Liver (tissue), 9 donors: ENCODE measurements around the gene VNN1. TPM values are rescaled to one million over a fixed set of nuclear protein-coding genes. Genes with fewer than 3 reads are reported as not detected.

Experiments used
- DNase-seq: peaks from one replicate; pipeline ENCODE4 v3.0.0-alpha.2; 2017; ENCODE audit warnings: low spot score
- H3K27ac ChIP-seq, 2 donors: one replicate each; pipeline ENCODE4 v1.7.0; 2013; ENCODE audit warnings: inconsistent platforms in 2 of 2, low read length in 2 of 2, control low read depth in 1 of 2, low read depth in 1 of 2, mild to moderate bottlenecking in 1 of 2
- H3K27me3 ChIP-seq, 4 donors: one replicate each; pipeline versions ENCODE4 v1.6.1 to v1.7.0; 2013; ENCODE audit warnings: low read length in 3 of 4, inconsistent platforms in 1 of 4, mild to moderate bottlenecking in 1 of 4, moderate library complexity in 1 of 4; ENCODE audit not compliant: control insufficient read depth in 4 of 4, insufficient read depth in 4 of 4
- H3K36me3 ChIP-seq, 4 donors: one replicate each; pipeline versions ENCODE4 v1.6.1 to v1.7.0; 2013; ENCODE audit warnings: low read length in 3 of 4, mild to moderate bottlenecking in 3 of 4, low read depth in 1 of 4, moderate library complexity in 1 of 4; ENCODE audit not compliant: control insufficient read depth in 4 of 4, insufficient read depth in 3 of 4
- H3K4me1 ChIP-seq, 4 donors: one replicate each; pipeline versions ENCODE4 v1.6.1 to v1.7.0; 2013; ENCODE audit warnings: low read length in 3 of 4, mild to moderate bottlenecking in 3 of 4, moderate library complexity in 1 of 4; ENCODE audit not compliant: control insufficient read depth in 4 of 4, insufficient read depth in 4 of 4
- H3K4me3 ChIP-seq, 3 donors: one replicate each; pipeline versions ENCODE4 v1.6.1 to v1.7.0; 2013; ENCODE audit warnings: low read length in 3 of 3, control low read depth in 1 of 3, low read depth in 1 of 3, mild to moderate bottlenecking in 1 of 3
- H3K9ac ChIP-seq, 2 donors: one replicate each; pipeline ENCODE4 v1.7.0; 2013; ENCODE audit warnings: low read length in 2 of 2, mild to moderate bottlenecking in 2 of 2, moderate library complexity in 2 of 2, control low read depth in 1 of 2, low read depth in 1 of 2
- H3K9me3 ChIP-seq, 4 donors: one replicate each; pipeline versions ENCODE4 v1.6.1 to v1.7.0; 2013; ENCODE audit warnings: low read length in 3 of 4; ENCODE audit not compliant: control insufficient read depth in 4 of 4
- ATF3 ChIP-seq: IDR thresholded peaks from 2 replicates; pipeline ENCODE4 v1.6.1; 2016; ENCODE audit warnings: antibody characterized with exemption
- EGR1 ChIP-seq, 2 donors: IDR thresholded peaks; 2 replicates each; pipeline ENCODE4 v1.6.1; 2016 to 2018; ENCODE audit warnings: antibody characterized with exemption in 2 of 2, low read depth in 2 of 2
- FOXA1 ChIP-seq: IDR thresholded peaks from 2 replicates; pipeline ENCODE4 v1.6.1; 2016; ENCODE audit warnings: antibody characterized with exemption
- FOXA2 ChIP-seq: IDR thresholded peaks from 2 replicates; pipeline ENCODE4 v1.6.1; 2016; ENCODE audit warnings: antibody characterized with exemption
- GABPA ChIP-seq, 2 donors: IDR thresholded peaks in 1 of 2; conservative IDR thresholded peaks in 1 of 2; 2 replicates each; pipeline ENCODE4 v1.6.1; 2016; ENCODE audit warnings: antibody characterized with exemption in 2 of 2, mild to moderate bottlenecking in 1 of 2, moderate library complexity in 1 of 2
- HNF4A ChIP-seq, 2 donors: conservative IDR thresholded peaks; 2 replicates each; pipeline ENCODE4 v1.6.1; 2016; ENCODE audit warnings: antibody characterized with exemption in 2 of 2, mild to moderate bottlenecking in 2 of 2
- HNF4G ChIP-seq: IDR thresholded peaks from 2 replicates; pipeline ENCODE4 v1.6.1; 2016; ENCODE audit warnings: antibody characterized with exemption
- JUND ChIP-seq, 2 donors: IDR thresholded peaks; 2 replicates each; pipeline ENCODE4 v1.6.1; 2016; ENCODE audit warnings: antibody characterized with exemption in 2 of 2
- MAX ChIP-seq: IDR thresholded peaks from 2 replicates; pipeline ENCODE4 v1.6.1; 2016; ENCODE audit warnings: antibody characterized with exemption
- NR2F2 ChIP-seq: IDR thresholded peaks from 2 replicates; pipeline ENCODE4 v1.6.1; 2016; ENCODE audit warnings: antibody characterized with exemption
- RAD21 ChIP-seq, 2 donors: IDR thresholded peaks; 2 replicates each; pipeline ENCODE4 v1.6.1; 2016; ENCODE audit warnings: antibody characterized with exemption in 2 of 2, mild to moderate bottlenecking in 2 of 2
- REST ChIP-seq: IDR thresholded peaks from 2 replicates; pipeline ENCODE4 v1.6.1; 2016; ENCODE audit warnings: antibody characterized with exemption, mild to moderate bottlenecking
- RXRA ChIP-seq, 2 donors: IDR thresholded peaks; 2 replicates each; pipeline ENCODE4 v1.6.1; 2017 to 2018; ENCODE audit warnings: antibody characterized with exemption in 2 of 2, mild to moderate bottlenecking in 1 of 2
- SP1 ChIP-seq: IDR thresholded peaks from 2 replicates; pipeline ENCODE4 v1.6.1; 2018; ENCODE audit warnings: antibody characterized with exemption, mild to moderate bottlenecking
- TAF1 ChIP-seq: conservative IDR thresholded peaks from 2 replicates; pipeline ENCODE4 v1.6.1; 2016; ENCODE audit warnings: antibody characterized with exemption, mild to moderate bottlenecking
- YY1 ChIP-seq: IDR thresholded peaks from 2 replicates; pipeline ENCODE4 v1.6.1; 2016; ENCODE audit warnings: antibody characterized with exemption, mild to moderate bottlenecking
- WGBS: extraction: QIAGEN DNeasy Blood & Tissue Kit; methylation state at CpG from one replicate; pipeline ENCODE4 v1.1.7; 2013; 5-methylcytosine and 5-hydroxymethylcytosine counted together
- polyA plus RNA-seq, 2 donors: library from polyadenylated mRNA; stranded (reverse) in 1 of 2; unstranded in 1 of 2; fragments of 200-250 nt in 1 of 2; fragments of >200 nt in 1 of 2; fragmentation: Nextera tagmentation in 1 of 2; extraction: Ambion mirVana in 1 of 2; gene quantifications; one replicate each; pipeline versions ENCODE4 v1.2.1 to v1.2.3, GENCODE V29; 2013 to 2015
- total RNA-seq, 2 donors: library from RNA; depleted of rRNA; stranded (reverse); fragments of >200 nt; gene quantifications; one replicate each; pipeline ENCODE4 v1.2.3, GENCODE V29; 2014
- TF ChIP-seq, protein P1 (sequence below): fragments of 150-350 bp; IDR thresholded peaks from 2 replicates; pipeline ENCODE4 v1.5.1; 2017; ENCODE audit warnings: improper control_type of control experiment, low read depth, low read length; ENCODE audit not compliant: missing input control
- TF ChIP-seq, protein P2 (sequence below): IDR thresholded peaks from 2 replicates; pipeline ENCODE4 v1.6.1; 2016; ENCODE audit warnings: antibody characterized with exemption
- donor health status: healthy.
- donor health status: healthy.
- donor health status: healthy.
- donor health status: healthy.
- donor health status: healthy.

Gene VNN1
- total and polyA plus RNA-seq, 4 donors, result 2.7 to 132 (median 58.8) TPM

DNA sequence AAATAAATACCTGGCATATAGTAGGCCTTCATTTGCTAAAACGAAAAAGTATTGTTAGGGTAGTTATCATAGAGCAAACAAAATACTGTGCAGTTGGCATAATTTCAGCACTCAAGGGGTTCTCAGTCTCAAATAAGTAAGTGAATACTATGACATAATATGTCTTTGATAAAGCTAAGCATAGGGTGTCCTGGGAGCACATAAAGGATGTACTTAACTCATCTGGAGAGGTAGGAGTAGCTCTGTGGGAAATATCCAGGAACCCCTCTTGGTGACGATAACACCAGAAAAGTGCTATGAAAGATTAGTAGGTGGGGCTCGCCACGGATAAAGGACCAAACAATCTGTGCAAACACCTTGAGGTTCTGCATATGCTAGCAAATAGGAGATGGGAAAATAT is 23.2 kb downstream of the VNN1 start:
- Histone ChIP-seq H3K27me3 (no peaks in the 10 kb centered on the region), H3K36me3 (peaks cover 0 to 51% (median 44%) of the 10 kb centered on the region in 4 donors), H3K9ac (no peak overlapping the region), H3K4me3 (no peak overlapping the region), H3K27ac (no peak overlapping the region), H3K4me1 (peaks cover 2 to 6% (median 4%) of the 10 kb centered on the region in 4 donors), H3K9me3 (no peaks in the 10 kb centered on the region)
- WGBS, result 90% methylated on average over 4 of the region's 4 CpGs
- TF ChIP-seq REST (no peak), FOXA1 (no peak), EGR1 (IDR thresholded peaks at IDR 0.05; ENCODE audit: low read depth in 2 of 2) (no peak), ATF3 (no peak), FOXA2 (no peak), MAX (no peak), RXRA (IDR thresholded peaks at IDR 0.05) (no peak), JUND (IDR thresholded peaks at IDR 0.05) (no peak), HNF4G (no peak), HNF4A (conservative IDR thresholded peaks at IDR 0.05) (no peak), YY1 (no peak), TAF1 (no peak), GABPA (IDR thresholded peaks at IDR 0.05 in 1 of 2, conservative IDR thresholded peaks at IDR 0.05 in 1 of 2) (no peak), NR2F2 (no peak), RAD21 (IDR thresholded peaks at IDR 0.05) (no peak), SP1 (no peak)
- TF ChIP-seq, protein P1, sequence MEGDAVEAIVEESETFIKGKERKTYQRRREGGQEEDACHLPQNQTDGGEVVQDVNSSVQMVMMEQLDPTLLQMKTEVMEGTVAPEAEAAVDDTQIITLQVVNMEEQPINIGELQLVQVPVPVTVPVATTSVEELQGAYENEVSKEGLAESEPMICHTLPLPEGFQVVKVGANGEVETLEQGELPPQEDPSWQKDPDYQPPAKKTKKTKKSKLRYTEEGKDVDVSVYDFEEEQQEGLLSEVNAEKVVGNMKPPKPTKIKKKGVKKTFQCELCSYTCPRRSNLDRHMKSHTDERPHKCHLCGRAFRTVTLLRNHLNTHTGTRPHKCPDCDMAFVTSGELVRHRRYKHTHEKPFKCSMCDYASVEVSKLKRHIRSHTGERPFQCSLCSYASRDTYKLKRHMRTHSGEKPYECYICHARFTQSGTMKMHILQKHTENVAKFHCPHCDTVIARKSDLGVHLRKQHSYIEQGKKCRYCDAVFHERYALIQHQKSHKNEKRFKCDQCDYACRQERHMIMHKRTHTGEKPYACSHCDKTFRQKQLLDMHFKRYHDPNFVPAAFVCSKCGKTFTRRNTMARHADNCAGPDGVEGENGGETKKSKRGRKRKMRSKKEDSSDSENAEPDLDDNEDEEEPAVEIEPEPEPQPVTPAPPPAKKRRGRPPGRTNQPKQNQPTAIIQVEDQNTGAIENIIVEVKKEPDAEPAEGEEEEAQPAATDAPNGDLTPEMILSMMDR, result no peak
- TF ChIP-seq, protein P2, sequence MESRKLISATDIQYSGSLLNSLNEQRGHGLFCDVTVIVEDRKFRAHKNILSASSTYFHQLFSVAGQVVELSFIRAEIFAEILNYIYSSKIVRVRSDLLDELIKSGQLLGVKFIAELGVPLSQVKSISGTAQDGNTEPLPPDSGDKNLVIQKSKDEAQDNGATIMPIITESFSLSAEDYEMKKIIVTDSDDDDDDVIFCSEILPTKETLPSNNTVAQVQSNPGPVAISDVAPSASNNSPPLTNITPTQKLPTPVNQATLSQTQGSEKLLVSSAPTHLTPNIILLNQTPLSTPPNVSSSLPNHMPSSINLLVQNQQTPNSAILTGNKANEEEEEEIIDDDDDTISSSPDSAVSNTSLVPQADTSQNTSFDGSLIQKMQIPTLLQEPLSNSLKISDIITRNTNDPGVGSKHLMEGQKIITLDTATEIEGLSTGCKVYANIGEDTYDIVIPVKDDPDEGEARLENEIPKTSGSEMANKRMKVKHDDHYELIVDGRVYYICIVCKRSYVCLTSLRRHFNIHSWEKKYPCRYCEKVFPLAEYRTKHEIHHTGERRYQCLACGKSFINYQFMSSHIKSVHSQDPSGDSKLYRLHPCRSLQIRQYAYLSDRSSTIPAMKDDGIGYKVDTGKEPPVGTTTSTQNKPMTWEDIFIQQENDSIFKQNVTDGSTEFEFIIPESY, result no peak
- DNase-seq, result no peak
